GM12878 (cell line): Measurements from ENCODE around the gene AP3B1. TPM values are rescaled to one million over a fixed set of nuclear protein-coding genes. Genes with fewer than 3 reads are reported as not detected.
"Not testable (repeated sequence)": the region's sequence is repeated elsewhere in the genome, so short reads cannot be mapped to it uniquely, and the experiment has no call there.

ENCODE experiments used
- ATAC-seq: fragments of 200-7000 bp; cut with Tn5 transposase; 3 replicates; pipeline ENCODE4 v1.9.1; 2020; ENCODE audit warnings: mild to moderate bottlenecking, moderate library complexity
- BruUV-seq: library from RNA; stranded (reverse); fragments of 400-500 nt; replicated peaks from 2 replicates; lab custom pipeline; 2021; lab: Mats Ljungman, UMichigan
- CTCF ChIA-PET: fragments of 300-600 bp; sonication (Branson Sonifier 250); formaldehyde crosslinking; extraction: SDS; loops from one replicate; lab custom pipeline; 2021; ENCODE audit warnings: inconsistent platforms; lab: Yijun Ruan, JAX
- POLR2A ChIA-PET: fragments of 350-600 bp; formaldehyde crosslinking; extraction: SDS; loops from one replicate; lab custom pipeline; 2021; ENCODE audit warnings: inconsistent platforms; lab: Charles Lee
- RAD21 ChIA-PET: fragments of 300-600 bp; sonication (Branson Sonifier 250); formaldehyde crosslinking; loops from one replicate; lab custom pipeline; 2023; ENCODE audit warnings: antibody characterized with exemption; ENCODE audit not compliant: unreplicated experiment; lab: Charles Lee
- SMC1A ChIA-PET: fragments of 300-600 bp; sonication (Branson Sonifier 250); formaldehyde crosslinking; loops from one replicate; lab custom pipeline; 2023; ENCODE audit not compliant: unreplicated experiment, uncharacterized antibody; lab: Charles Lee
- DNase-seq: peaks from one replicate; pipeline ENCODE4 v3.0.0-alpha.2; 2011; ENCODE audit warnings: low read depth, low spot score
- FAIRE-seq: peaks from 3 replicates; lab custom pipeline; 2011; peaks lifted over from hg19 to GRCh38; lab: Jason Lieb, UNC
- H2AFZ ChIP-seq: 2 replicates; pipeline ENCODE4 v1.6.0; 2011; ENCODE audit warnings: low read depth, low read length, control low read depth; ENCODE audit not compliant: control insufficient read depth
- H3K27ac ChIP-seq: 2 replicates; pipeline ENCODE4 v1.5.1; 2011; ENCODE audit warnings: control low read depth; ENCODE audit not compliant: control insufficient read depth, insufficient read depth
- H3K27me3 ChIP-seq, 2 experiments: replicated peaks in 1 of 2; 2 replicates each; pipeline versions ENCODE4 v1.6.0 to v1.6.1; 2011; ENCODE audit warnings: low read length in 1 of 2; ENCODE audit not compliant: control insufficient read depth in 2 of 2, insufficient read depth in 2 of 2
- H3K36me3 ChIP-seq, 2 experiments: 2 replicates each; pipeline ENCODE4 v1.5.1; 2011; ENCODE audit warnings: low read length in 1 of 2; ENCODE audit not compliant: control insufficient read depth in 2 of 2, insufficient read depth in 2 of 2
- H3K4me1 ChIP-seq: 2 replicates; pipeline ENCODE4 v1.6.1; 2011; ENCODE audit warnings: mild to moderate bottlenecking, low read length, moderate library complexity, mixed read lengths; ENCODE audit not compliant: control insufficient read depth, insufficient read depth
- H3K4me2 ChIP-seq: 2 replicates; pipeline ENCODE4 v1.6.0; 2011; ENCODE audit warnings: control low read depth; ENCODE audit not compliant: control insufficient read depth, insufficient read depth
- H3K4me3 ChIP-seq: fragments of 200-600 bp; sonication (generic); 2 replicates; pipeline ENCODE4 v1.5.1; 2016
- H3K79me2 ChIP-seq: 2 replicates; pipeline ENCODE4 v1.6.0; 2011; ENCODE audit warnings: low read length; ENCODE audit not compliant: control insufficient read depth, insufficient read depth
- H3K9ac ChIP-seq: 2 replicates; pipeline ENCODE4 v1.8.0; 2011; ENCODE audit warnings: low read length, control low read depth, mixed read lengths; ENCODE audit not compliant: control insufficient read depth, insufficient read depth
- H3K9me3 ChIP-seq: replicated peaks from 3 replicates; pipeline ENCODE4 v1.5.1; 2011; ENCODE audit warnings: mild to moderate bottlenecking, low read length; ENCODE audit not compliant: control insufficient read depth, insufficient read depth
- H4K20me1 ChIP-seq: 2 replicates; pipeline ENCODE4 v1.6.0; 2011; ENCODE audit not compliant: control insufficient read depth, insufficient read depth
- JUNB ChIP-seq: IDR thresholded peaks from 2 replicates; pipeline ENCODE4 v1.6.1; 2016; ENCODE audit warnings: antibody characterized with exemption, mild to moderate bottlenecking
- RELA ChIP-seq: fragments of 450-650 bp; IDR thresholded peaks from 2 replicates; pipeline ENCODE4 v1.8.0; 2014; ENCODE audit warnings: borderline replicate concordance; ENCODE audit not compliant: partially characterized antibody
- RUNX3 ChIP-seq: IDR thresholded peaks from 2 replicates; pipeline ENCODE4 v1.6.1; 2012; ENCODE audit warnings: low read length, inconsistent platforms
- YY1 ChIP-seq: IDR thresholded peaks from 2 replicates; pipeline ENCODE4 v1.6.1; 2011; ENCODE audit warnings: low read depth, mild to moderate bottlenecking, low read length
- WGBS: methylation state at CpG from one replicate; pipeline ENCODE4 v1.1.6; 2016; ENCODE audit warnings: low lambda C conversion rate; ENCODE audit not compliant: insufficient replicate concordance, insufficient coverage; ENCODE audit errors: missing lambda C conversion rate; 5-methylcytosine and 5-hydroxymethylcytosine counted together
- in situ Hi-C: fragments of 300-500 bp; cut with MboI; formaldehyde crosslinking; loops from 9 replicates; pipeline ENCODE4 v1.14.3; 2018; ENCODE audit warnings: mixed read lengths
- intact Hi-C: fragments of 100-400 bp; cut with micrococcal nuclease; formaldehyde crosslinking; loops from one replicate; pipeline ENCODE4 v1.14.2; 2022; ENCODE audit not compliant: unreplicated experiment
- polyA plus RNA-seq, 11 experiments: library from polyadenylated mRNA; depleted of rRNA in 4 of 11; unstranded in 6 of 11; stranded (reverse) in 5 of 11; fragments of >200 nt; fragmentation: Nextera tagmentation in 4 of 11; fragmentation: Illumina TruSeq in 1 of 11; extraction: Ambion mirVana in 4 of 11; extraction: Trizol in 1 of 11; gene quantifications; 1 replicate in 1 of 11; 2 replicates in 10 of 11; pipeline versions ENCODE4 v1.2.1 to v1.2.3, GENCODE V29; 2011 to 2016; ENCODE audit warnings: inconsistent platforms in 2 of 11, missing spikeins in 2 of 11, low read depth in 1 of 11
- total RNA-seq, 4 experiments: library from RNA; depleted of rRNA in 3 of 4; stranded (reverse); fragments of >200 nt in 3 of 4; fragmentation: Illumina TruSeq in 1 of 4; extraction: Trizol in 1 of 4; gene quantifications; 2 replicates each; pipeline versions ENCODE4 v1.2.1 to v1.2.3, GENCODE V29; 2013 to 2021
- TF ChIP-seq, protein P1 (sequence below): fragments of 450-650 bp; IDR thresholded peaks from 2 replicates; pipeline ENCODE4 v1.6.1; 2017; ENCODE audit warnings: mild to moderate bottlenecking, low read depth, inconsistent platforms; ENCODE audit not compliant: poor library complexity, severe bottlenecking
- TF ChIP-seq, protein P2 (sequence below): fragments of 450-650 bp; IDR thresholded peaks from 2 replicates; pipeline ENCODE4 v1.6.1; 2016; ENCODE audit warnings: mild to moderate bottlenecking
- TF ChIP-seq, protein P3 (sequence below): fragments of 450-650 bp; conservative IDR thresholded peaks from 2 replicates; pipeline ENCODE4 v1.6.1; 2017; ENCODE audit warnings: mild to moderate bottlenecking, moderate library complexity

The AP3B1 gene
- total and polyA plus RNA-seq, 10 of the 15 experiments (the other 5 are each of a cell fraction or from before 2014, with no cell fraction given), result 30.9 to 70.8 (median 46.0) TPM

DNA sequence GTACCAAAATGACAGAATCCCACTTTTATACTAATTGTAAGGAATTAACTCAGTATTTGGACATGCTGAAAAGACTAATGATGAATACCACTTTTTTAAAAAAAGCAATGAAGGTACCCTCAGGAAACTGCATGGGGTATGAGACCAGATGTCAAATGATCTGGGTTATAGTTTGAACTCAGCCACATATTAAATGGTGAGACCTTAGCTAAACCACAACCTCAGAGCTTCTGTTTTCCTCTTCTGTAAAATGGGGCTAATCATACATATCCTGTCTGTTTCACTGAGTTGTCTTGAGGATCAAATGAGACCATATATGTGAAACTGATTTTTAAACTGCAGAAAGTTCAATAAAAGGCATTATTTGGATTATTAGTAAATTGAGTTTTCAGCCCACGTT is 238.4 kb downstream of the AP3B1 start (continued):
- TF ChIP-seq, protein P1, sequence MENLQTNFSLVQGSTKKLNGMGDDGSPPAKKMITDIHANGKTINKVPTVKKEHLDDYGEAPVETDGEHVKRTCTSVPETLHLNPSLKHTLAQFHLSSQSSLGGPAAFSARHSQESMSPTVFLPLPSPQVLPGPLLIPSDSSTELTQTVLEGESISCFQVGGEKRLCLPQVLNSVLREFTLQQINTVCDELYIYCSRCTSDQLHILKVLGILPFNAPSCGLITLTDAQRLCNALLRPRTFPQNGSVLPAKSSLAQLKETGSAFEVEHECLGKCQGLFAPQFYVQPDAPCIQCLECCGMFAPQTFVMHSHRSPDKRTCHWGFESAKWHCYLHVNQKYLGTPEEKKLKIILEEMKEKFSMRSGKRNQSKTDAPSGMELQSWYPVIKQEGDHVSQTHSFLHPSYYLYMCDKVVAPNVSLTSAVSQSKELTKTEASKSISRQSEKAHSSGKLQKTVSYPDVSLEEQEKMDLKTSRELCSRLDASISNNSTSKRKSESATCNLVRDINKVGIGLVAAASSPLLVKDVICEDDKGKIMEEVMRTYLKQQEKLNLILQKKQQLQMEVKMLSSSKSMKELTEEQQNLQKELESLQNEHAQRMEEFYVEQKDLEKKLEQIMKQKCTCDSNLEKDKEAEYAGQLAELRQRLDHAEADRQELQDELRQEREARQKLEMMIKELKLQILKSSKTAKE, result no peak
- TF ChIP-seq, all 136 proteins: peak for 0

DNA sequence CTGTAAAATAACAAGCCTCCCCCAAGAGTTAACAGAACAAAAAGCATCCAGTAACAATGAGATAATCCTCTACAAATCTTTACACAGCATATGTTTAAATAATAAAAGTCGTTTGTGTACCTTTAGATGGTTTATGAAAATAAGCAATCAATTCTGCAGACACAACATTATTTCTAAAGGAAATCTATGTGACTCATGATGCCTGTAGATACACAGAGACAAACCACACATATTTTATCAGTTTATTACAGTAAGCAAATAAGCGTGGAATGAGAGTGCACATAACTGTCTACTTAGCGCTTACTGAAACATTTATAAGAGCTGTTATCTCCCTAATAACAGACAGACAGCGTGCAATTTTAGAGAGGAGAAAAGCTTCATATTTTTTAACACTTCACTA is 243.6 kb downstream of the AP3B1 start:
- Histone ChIP-seq H3K79me2 (no peaks in the 10 kb centered on the region), H3K4me3 (no peak overlapping the region), H3K4me1 (no peaks in the 10 kb centered on the region), H3K36me3 (peaks cover 0 to 3% of the 10 kb centered on the region in 2 experiments; a peak in 1 of 4 replicates), H4K20me1 (no peaks in the 10 kb centered on the region), H3K9me3 (no peaks in the 10 kb centered on the region), H3K27me3 (no peaks in the 10 kb centered on the region), H3K9ac (no peak overlapping the region), H3K4me2 (no peak overlapping the region), H3K27ac (no peak overlapping the region), H2AFZ (no peak overlapping the region)
- POLR2A ChIA-PET, result no interaction called here
- 96% methylated on average over 4 of the region's 4 CpGs for WGBS
- no peak for DNase-seq
- CTCF ChIA-PET, result interaction anchor here (1.1 kb wide), 1 partner anchor 15 kb away, joined by 3 read pairs; no protein-coding TSS in a partner anchor
- RAD21 ChIA-PET, result no interaction called here
- TF ChIP-seq, protein P2, sequence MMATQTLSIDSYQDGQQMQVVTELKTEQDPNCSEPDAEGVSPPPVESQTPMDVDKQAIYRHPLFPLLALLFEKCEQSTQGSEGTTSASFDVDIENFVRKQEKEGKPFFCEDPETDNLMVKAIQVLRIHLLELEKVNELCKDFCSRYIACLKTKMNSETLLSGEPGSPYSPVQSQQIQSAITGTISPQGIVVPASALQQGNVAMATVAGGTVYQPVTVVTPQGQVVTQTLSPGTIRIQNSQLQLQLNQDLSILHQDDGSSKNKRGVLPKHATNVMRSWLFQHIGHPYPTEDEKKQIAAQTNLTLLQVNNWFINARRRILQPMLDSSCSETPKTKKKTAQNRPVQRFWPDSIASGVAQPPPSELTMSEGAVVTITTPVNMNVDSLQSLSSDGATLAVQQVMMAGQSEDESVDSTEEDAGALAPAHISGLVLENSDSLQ, result no peak
- TF ChIP-seq JUNB (no peak), RELA (no peak), RUNX3 (no peak), YY1 (no peak)
- TF ChIP-seq, protein P3, sequence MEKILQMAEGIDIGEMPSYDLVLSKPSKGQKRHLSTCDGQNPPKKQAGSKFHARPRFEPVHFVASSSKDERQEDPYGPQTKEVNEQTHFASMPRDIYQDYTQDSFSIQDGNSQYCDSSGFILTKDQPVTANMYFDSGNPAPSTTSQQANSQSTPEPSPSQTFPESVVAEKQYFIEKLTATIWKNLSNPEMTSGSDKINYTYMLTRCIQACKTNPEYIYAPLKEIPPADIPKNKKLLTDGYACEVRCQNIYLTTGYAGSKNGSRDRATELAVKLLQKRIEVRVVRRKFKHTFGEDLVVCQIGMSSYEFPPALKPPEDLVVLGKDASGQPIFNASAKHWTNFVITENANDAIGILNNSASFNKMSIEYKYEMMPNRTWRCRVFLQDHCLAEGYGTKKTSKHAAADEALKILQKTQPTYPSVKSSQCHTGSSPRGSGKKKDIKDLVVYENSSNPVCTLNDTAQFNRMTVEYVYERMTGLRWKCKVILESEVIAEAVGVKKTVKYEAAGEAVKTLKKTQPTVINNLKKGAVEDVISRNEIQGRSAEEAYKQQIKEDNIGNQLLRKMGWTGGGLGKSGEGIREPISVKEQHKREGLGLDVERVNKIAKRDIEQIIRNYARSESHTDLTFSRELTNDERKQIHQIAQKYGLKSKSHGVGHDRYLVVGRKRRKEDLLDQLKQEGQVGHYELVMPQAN, result no peak
- ATAC-seq, result no peak
- SMC1A ChIA-PET, result interaction anchor here (1.4 to 5.7 kb wide), 2 partner anchors 13 to 21 kb away, joined by 3 to 22 read pairs; no protein-coding TSS in a partner anchor
- intact Hi-C loops, result no loop called here
- BruUV-seq, result no TSS peak
- in situ Hi-C loops, result no loop called here
- no peak for FAIRE-seq

DNA sequence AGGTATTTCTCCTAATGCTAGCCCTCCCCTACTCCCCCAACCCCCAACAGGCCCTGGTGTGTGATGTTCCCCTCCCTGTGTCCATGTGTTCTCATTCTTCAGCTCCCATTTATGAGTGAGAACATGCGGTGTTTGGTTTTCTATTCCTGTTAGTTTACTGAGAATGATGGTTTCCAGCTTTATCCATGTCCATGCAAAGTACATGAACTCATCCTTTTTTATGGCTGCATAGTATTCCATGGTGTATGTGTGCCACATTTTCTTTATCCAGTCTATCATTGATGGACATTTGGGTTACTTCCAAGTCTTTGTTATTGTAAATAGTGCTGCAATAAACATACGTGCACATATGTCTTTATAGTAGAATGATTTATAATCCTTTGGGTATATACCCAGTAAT is 247.7 kb downstream of the AP3B1 start:
- H3K9ac ChIP-seq, H3K27ac ChIP-seq, FAIRE-seq, H3K36me3 ChIP-seq, RAD21 ChIA-PET, in situ Hi-C loops, ATAC-seq, POLR2A ChIA-PET, intact Hi-C loops, H3K4me2 ChIP-seq, H2AFZ ChIP-seq, H3K9me3 ChIP-seq, H4K20me1 ChIP-seq, DNase-seq, CTCF ChIA-PET, H3K27me3 ChIP-seq, H3K4me1 ChIP-seq, SMC1A ChIA-PET, BruUV-seq, H3K79me2 ChIP-seq, H3K4me3 ChIP-seq: not testable (repeated sequence)
- 95% methylated on average over 2 of the region's 2 CpGs for WGBS
